ENCODE data around the gene PRSS16. TPM values are rescaled to one million over a fixed set of nuclear protein-coding genes. Genes with fewer than 3 reads are reported as not detected.

PRSS16 gene
- polyA plus RNA-seq, 1 donor, result 0.28 TPM

- no peak for DNase-seq
Measured at GRCh38 chr6:27283279-27283678, 35.8 kb downstream of the PRSS16 start.

GRCh38 chr6:27286141-27286540 lies 38.6 kb downstream of the PRSS16 start:
- no peak for DNase-seq

- DNase-seq, result no peak
Measured at GRCh38 chr6:27287751-27288135, 40.2 kb downstream of the PRSS16 start.

- no peak for DNase-seq
Measured at GRCh38 chr6:27288136-27289044, 40.9 kb downstream of the PRSS16 start.

- no peak for DNase-seq
Measured at GRCh38 chr6:27290065-27290849, 42.8 kb downstream of the PRSS16 start.

GRCh38 chr6:27290850-27291208 lies 43.3 kb downstream of the PRSS16 start:
- DNase-seq, result no peak

GRCh38 chr6:27293436-27294098 lies 46.1 kb downstream of the PRSS16 start:
- DNase-seq, result no peak

- no peak for DNase-seq
Measured at GRCh38 chr6:27294409-27294808, 46.9 kb downstream of the PRSS16 start.

GRCh38 chr6:27295301-27296079 lies 48.0 kb downstream of the PRSS16 start:
- no peak for DNase-seq

GRCh38 chr6:27296106-27296783 lies 48.7 kb downstream of the PRSS16 start:
- no peak for DNase-seq

- no peak for DNase-seq
Measured at GRCh38 chr6:27297484-27297856, 50.0 kb downstream of the PRSS16 start.

GRCh38 chr6:27297857-27298730 lies 50.6 kb downstream of the PRSS16 start:
- DNase-seq, result no peak

- DNase-seq, result no peak
Measured at GRCh38 chr6:27303613-27304272, 56.2 kb downstream of the PRSS16 start.

Other genes starting within 250 kb of the PRSS16 start
- gene POM121L2, start 64.6 kb downstream of the PRSS16 start, polyA plus RNA-seq (ENCODE audit: insufficient read length), result not detected
- 13.5 TPM for gene ZNF391, start 141.1 kb downstream of the PRSS16 start, polyA plus RNA-seq (ENCODE audit: insufficient read length)
- 20.6 TPM for gene ZNF184, start 225.4 kb downstream of the PRSS16 start, polyA plus RNA-seq (ENCODE audit: insufficient read length)

All from left kidney (tissue), 2 donors.